GM23338 (cell line): Measurements from ENCODE around the gene RASL11A. TPM values are rescaled to one million over a fixed set of nuclear protein-coding genes. Genes with fewer than 3 reads are reported as not detected.

Experiments used
- ATAC-seq: fragments of 200-7000 bp; cut with Tn5 transposase; 3 replicates; pipeline ENCODE4 v1.9.1; 2020
- DNase-seq: peaks from one replicate; pipeline ENCODE4 v3.0.0-alpha.2; 2015; ENCODE audit warnings: low spot score
- H2AFZ ChIP-seq: fragments of 200-600 bp; sonication (generic); 2 replicates; pipeline ENCODE4 v1.8.0; 2016; ENCODE audit warnings: antibody characterized with exemption, mild to moderate bottlenecking, moderate library complexity
- H3F3A ChIP-seq: fragments of 200-600 bp; sonication (generic); replicated peaks from 2 replicates; pipeline ENCODE4 v1.8.0; 2017; ENCODE audit warnings: antibody characterized with exemption, mixed run types, low read depth
- H3K27ac ChIP-seq: fragments of 200-600 bp; sonication (generic); 2 replicates; pipeline ENCODE4 v1.6.1; 2016; ENCODE audit warnings: low read depth
- H3K27me3 ChIP-seq: fragments of 200-600 bp; sonication (generic); 2 replicates; pipeline ENCODE4 v1.8.0; 2016; ENCODE audit warnings: mild to moderate bottlenecking, mixed run types, moderate library complexity; ENCODE audit not compliant: insufficient read depth
- H3K36me3 ChIP-seq: fragments of 200-600 bp; sonication (generic); 2 replicates; pipeline ENCODE4 v1.8.0; 2016; ENCODE audit warnings: mild to moderate bottlenecking; ENCODE audit not compliant: insufficient read depth
- H3K4me1 ChIP-seq: fragments of 200-600 bp; sonication (generic); 2 replicates; pipeline ENCODE4 v1.8.0; 2016; ENCODE audit warnings: mild to moderate bottlenecking, moderate library complexity; ENCODE audit not compliant: insufficient read depth
- H3K4me2 ChIP-seq: fragments of 200-600 bp; sonication (generic); 2 replicates; pipeline ENCODE4 v1.7.1; 2017; ENCODE audit warnings: mixed run types
- H3K4me3 ChIP-seq: fragments of 200-600 bp; sonication (generic); 2 replicates; pipeline ENCODE4 v1.6.1; 2016; ENCODE audit warnings: mixed run types
- H3K79me2 ChIP-seq: fragments of 200-600 bp; sonication (generic); replicated peaks from 2 replicates; pipeline ENCODE4 v1.8.0; 2017; ENCODE audit warnings: mild to moderate bottlenecking; ENCODE audit not compliant: insufficient read depth
- H3K9me2 ChIP-seq: fragments of 200-600 bp; sonication (generic); 2 replicates; pipeline ENCODE4 v1.8.0; 2017; ENCODE audit not compliant: insufficient read depth
- H4K20me1 ChIP-seq: fragments of 200-600 bp; sonication (generic); replicated peaks from 2 replicates; pipeline ENCODE4 v1.8.0; 2017; ENCODE audit warnings: mild to moderate bottlenecking; ENCODE audit not compliant: insufficient read depth
- H3K27ac Mint-ChIP-seq: 2 replicates; pipeline ENCODE4 v1.8.0; 2020; ENCODE audit warnings: inconsistent platforms, mild to moderate bottlenecking, moderate library complexity, mixed read lengths
- H3K27me3 Mint-ChIP-seq: 3 replicates; pipeline ENCODE4 v1.8.0; 2022; ENCODE audit warnings: low read depth, mild to moderate bottlenecking, moderate library complexity, mixed read lengths, inconsistent platforms; ENCODE audit not compliant: insufficient read depth, poor library complexity
- H3K36me3 Mint-ChIP-seq: 3 replicates; pipeline ENCODE4 v1.8.0; 2021; ENCODE audit warnings: low read depth, mild to moderate bottlenecking, inconsistent platforms, moderate library complexity, mixed read lengths
- H3K4me1 Mint-ChIP-seq: 3 replicates; pipeline ENCODE4 v1.8.0; 2020; ENCODE audit warnings: mild to moderate bottlenecking, inconsistent platforms, mixed read lengths
- H3K4me3 Mint-ChIP-seq: 3 replicates; pipeline ENCODE4 v1.8.0; 2021; ENCODE audit warnings: moderate library complexity, mild to moderate bottlenecking, inconsistent platforms, mixed read lengths
- H3K9me3 Mint-ChIP-seq: 3 replicates; pipeline ENCODE4 v1.8.0; 2020; ENCODE audit warnings: moderate library complexity, mild to moderate bottlenecking, inconsistent platforms, mixed read lengths
- CTCF ChIP-seq, 2 experiments: fragments of 200-600 bp in 1 of 2; sonication (generic) in 1 of 2; conservative IDR thresholded peaks; 2 replicates each; pipeline versions ENCODE4 v1.5.1 to v1.6.1; 2016 to 2017; ENCODE audit warnings: antibody characterized with exemption in 2 of 2, low read depth in 2 of 2, mild to moderate bottlenecking in 2 of 2, moderate library complexity in 1 of 2
- ETS1 ChIP-seq: IDR thresholded peaks from 2 replicates; pipeline ENCODE4 v1.6.1; 2016; ENCODE audit warnings: antibody characterized with exemption
- EZH2phosphoT487 ChIP-seq: fragments of 200-600 bp; sonication (generic); IDR thresholded peaks from one replicate; pipeline ENCODE4 v1.8.1; 2018; ENCODE audit warnings: antibody characterized with exemption; ENCODE audit not compliant: unreplicated experiment
- REST ChIP-seq: IDR thresholded peaks from one replicate; pipeline ENCODE4 v1.6.1; 2018; ENCODE audit warnings: antibody characterized with exemption; ENCODE audit not compliant: unreplicated experiment
- ZNF114 ChIP-seq: fragments of 250-450 bp; sonication (Bioruptor Pico); IDR thresholded peaks from 2 replicates; pipeline ENCODE4 v1.5.0; 2020; ENCODE audit warnings: mild to moderate bottlenecking, moderate library complexity
- ZNF462 ChIP-seq: fragments of 250-450 bp; sonication (Bioruptor Pico); IDR thresholded peaks from 2 replicates; pipeline ENCODE4 v1.5.0; 2020; ENCODE audit warnings: mild to moderate bottlenecking, moderate library complexity
- polyA plus RNA-seq: library from polyadenylated mRNA; unstranded; fragments of >200 nt; fragmentation: Nextera tagmentation; extraction: Ambion mirVana; gene quantifications from 2 replicates; pipeline ENCODE4 v1.2.1, GENCODE V29; 2016
- total RNA-seq: library from RNA; depleted of rRNA; stranded (reverse); fragments of >200 nt; shearing (Covaris generic); gene quantifications from 2 replicates; pipeline ENCODE4 v1.2.3, GENCODE V29; 2014

RASL11A gene
- total and polyA plus RNA-seq, 2 experiments from 2014 or later = 1.9 to 3.3 TPM

GRCh38 chr13:27264181-27264580 is 6.4 kb upstream of the RASL11A start (continued):
- TF ChIP-seq ZNF462 (CRISPR knock-in tag) (no peak), CTCF (conservative IDR thresholded peaks at IDR 0.05; ENCODE audit: low read depth in 2 of 2) (no peak)

GRCh38 chr13:27264648-27265047 is 6.0 kb upstream of the RASL11A start:
- no peaks in the 10 kb centered on the region for H3F3A ChIP-seq
- Mint-ChIP-seq H3K9me3 (no peaks in the 10 kb centered on the region), H3K27ac (no peak overlapping the region), H3K36me3 (peaks cover 5% of the 10 kb centered on the region; the same call in 2 of the 3 replicates), H3K4me3 (no peak overlapping the region), H3K4me1 (peaks cover 25% of the 10 kb centered on the region), H3K27me3 (peaks cover 5% of the 10 kb centered on the region)
- peaks cover 17% of the 10 kb centered on the region for H3K4me1 ChIP-seq
- no peak overlapping the region for H2AFZ ChIP-seq
- DNase-seq (no peak), ATAC-seq (no peak)
- no peaks in the 10 kb centered on the region for H3K9me2 ChIP-seq
- H3K36me3 ChIP-seq = no peaks in the 10 kb centered on the region
- H3K79me2 ChIP-seq = no peaks in the 10 kb centered on the region
- no peak overlapping the region for H3K27ac ChIP-seq
- H3K27me3 ChIP-seq = peaks cover 9% of the 10 kb centered on the region
- no peak overlapping the region for H3K4me2 ChIP-seq
- H4K20me1 ChIP-seq = no peaks in the 10 kb centered on the region
- H3K4me3 ChIP-seq = no peak overlapping the region
- TF ChIP-seq REST (no peak), ETS1 (no peak), EZH2phosphoT487 (no peak), ZNF114 (CRISPR knock-in tag) (no peak), CTCF (conservative IDR thresholded peaks at IDR 0.05; ENCODE audit: low read depth in 2 of 2) (no peak)
